Activated effector memory CD4-positive, alpha-beta T cell treated with Interleukin-2 at 50 U/mL for 16 hours (primary cell): ENCODE measurements around the gene TRPM2.

ENCODE experiments used
- DNase-seq: peaks from one replicate; pipeline ENCODE4 v3.0.0-alpha.2; 2020

Gene TRPM2

DNA sequence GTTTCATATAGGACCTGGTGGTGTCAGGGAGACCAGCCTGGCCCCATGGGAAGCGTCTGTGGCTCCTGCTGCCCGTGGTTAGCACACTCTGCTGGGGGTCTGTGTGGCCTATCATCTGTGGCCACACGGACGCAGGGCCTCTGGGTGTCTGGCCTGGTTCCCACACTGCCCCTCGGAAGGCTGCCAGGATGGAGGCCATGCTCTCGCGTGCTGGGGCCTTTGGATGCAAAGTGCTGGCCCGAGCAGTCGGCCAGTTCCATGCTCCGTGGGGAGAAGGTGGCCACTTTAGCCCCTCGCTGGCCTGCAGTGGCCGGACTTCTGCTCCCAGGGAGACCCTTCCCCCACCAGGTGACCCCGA, 81.1 kb downstream of the TRPM2 start:
- DNase-seq = no peak

DNA sequence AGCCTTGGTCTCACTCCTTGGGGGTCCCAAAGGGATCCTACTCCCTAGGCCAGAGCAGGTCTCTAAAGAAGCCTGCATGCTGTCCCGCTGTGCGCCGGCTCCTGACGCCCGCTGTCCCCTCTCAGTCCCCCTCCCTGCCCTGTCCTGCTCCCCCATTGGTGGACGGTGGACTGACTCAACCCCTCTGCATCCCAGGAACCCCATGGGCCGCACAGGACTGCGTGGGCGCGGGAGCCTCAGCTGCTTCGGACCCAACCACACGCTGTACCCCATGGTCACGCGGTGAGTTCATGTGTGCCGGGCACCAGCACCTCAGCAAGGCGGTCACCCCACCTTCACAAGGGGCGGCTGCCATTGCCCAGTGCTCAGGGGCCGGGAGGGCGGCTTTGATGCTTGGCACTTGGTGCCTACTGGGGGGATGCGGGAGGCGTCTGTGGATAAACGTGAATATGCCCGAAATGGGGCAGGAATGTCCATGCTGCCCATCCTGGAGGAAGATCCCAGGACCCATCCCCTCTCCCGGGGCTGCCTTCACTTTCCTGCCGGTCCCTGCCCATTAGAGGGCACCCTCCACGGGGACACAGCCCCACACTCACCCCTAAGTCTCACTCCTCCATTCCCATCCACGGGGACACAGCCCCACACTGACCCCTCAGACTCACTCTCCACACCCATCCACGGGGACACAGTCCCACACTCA, 81.7 kb downstream of the TRPM2 start:
- DNase-seq = no peak

DNA sequence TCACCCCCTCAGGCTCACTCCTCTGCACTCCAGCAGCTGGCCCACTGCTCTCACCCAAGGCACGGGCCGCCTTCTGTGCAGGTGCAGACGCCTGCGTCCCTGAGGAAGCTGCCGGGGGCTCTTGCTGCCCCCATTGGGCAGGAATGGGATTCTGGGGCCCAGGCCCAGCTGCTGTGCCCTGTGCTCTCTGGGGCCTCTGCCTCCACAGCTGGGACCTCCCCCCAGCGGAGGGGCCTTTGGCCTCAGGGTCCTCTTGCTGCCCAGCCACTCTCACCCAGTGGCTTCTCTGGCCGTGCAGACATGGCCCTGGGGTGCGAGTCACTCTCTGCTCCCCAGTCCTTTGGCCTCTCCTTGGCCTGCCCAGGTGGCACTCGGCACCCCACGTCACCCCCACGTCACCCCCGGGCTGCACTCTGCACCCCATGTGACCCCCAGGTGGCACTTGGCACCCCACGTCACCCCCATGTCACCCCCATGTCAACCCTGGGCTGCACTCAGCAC, 82.7 kb downstream of the TRPM2 start:
- DNase-seq = no peak

DNA sequence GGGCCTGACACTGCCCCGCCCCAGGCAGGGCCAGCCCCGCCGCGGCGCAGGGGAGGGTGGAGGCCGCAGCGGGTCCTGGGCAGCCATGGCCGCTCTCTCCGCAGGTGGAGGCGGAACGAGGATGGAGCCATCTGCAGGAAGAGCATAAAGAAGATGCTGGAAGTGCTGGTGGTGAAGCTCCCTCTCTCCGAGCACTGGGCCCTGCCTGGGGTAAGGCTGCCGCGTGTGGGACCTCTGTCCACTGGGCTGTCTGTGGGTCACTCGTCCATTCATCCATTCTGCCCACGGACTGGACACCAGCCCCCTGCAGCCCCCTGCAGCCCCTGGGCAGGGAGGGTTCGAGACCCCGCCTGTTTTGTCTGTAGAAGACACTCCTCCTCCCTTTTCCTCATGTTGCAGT, 83.5 kb downstream of the TRPM2 start:
- no peak for DNase-seq

DNA sequence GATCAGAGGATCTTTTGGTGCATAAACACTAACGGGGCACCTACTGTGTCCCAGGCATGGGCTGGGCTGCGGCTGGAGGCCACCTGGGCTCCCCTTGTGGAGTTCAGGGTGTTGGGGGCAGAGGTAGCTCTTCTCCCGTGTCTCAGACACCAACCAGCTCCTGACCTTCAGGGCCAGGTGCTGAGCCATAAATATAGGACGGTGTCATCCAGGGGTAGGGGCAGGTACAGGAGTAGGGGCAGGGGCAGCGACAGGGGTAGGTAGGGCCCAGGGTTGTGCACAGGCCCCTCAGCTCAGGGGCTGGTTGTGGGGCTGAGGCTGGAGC, 83.9 kb downstream of the TRPM2 start:
- no peak for DNase-seq

DNA sequence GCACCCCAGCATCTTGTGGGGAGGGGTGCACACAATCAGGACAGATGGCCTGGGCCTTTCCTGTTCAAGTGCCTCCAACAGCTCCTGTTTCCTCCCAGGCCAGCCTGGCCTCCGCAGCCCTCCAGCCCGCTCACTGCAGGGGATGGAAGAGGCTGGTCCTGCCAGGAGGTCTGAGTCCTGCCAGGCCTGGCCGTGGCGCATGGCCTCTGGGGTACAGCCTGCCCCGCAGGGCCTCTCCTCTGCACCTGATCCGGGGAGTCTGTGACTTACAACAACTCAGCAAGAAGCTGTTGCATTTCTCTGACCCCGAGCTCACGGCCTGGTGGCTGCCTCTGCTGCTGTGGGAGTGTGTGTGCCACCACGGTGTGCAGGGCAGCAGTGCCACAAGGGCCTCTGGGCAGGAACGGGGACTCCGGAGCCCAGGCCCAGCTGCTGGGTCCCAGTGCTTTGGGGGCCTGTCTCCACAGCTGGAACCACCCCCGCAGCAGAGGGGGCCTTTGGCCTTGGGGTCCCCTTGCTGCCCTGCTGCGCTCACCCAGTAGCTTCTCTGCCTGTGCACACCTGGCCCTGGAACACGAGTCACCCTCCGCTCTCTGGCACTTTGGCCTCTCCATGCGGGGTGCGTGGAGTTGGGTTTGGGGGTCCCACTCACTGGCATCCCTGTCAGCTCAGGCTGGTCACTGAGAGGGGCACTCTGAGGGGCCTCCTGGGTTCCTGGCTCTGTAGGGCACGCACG, 84.4 kb downstream of the TRPM2 start:
- no peak for DNase-seq

DNA sequence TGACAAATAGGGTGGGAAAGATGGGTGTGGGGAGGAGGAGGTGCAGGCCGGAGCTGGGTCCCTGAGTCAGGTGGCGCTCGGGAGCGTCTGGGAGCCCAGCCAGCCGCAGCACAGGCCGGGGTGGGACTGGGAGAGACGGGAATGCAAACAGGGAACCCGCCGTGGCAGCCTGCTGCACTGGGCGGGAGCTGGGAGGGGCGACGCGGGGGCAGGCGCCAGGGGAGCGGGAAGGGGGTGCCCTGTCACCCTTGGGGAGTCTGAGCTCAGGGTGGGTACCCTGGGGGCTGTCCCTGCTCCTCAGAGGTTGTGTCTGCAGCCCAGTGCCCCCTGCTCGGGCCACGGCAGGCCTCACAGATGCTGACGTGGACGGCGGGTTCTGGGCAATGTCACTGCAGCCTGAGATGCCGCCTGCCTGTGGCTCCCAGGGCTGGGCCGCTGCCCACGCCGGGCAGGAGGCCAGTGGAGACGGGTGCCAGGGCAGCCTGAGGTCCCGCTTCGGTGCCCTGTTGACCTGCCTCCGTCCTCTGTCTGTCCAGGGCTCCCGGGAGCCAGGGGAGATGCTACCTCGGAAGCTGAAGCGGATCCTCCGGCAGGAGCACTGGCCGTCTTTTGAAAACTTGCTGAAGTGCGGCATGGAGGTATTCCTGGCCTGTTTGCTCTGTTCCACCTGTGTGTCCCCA, 85.2 kb downstream of the TRPM2 start:
- DNase-seq = no peak

DNA sequence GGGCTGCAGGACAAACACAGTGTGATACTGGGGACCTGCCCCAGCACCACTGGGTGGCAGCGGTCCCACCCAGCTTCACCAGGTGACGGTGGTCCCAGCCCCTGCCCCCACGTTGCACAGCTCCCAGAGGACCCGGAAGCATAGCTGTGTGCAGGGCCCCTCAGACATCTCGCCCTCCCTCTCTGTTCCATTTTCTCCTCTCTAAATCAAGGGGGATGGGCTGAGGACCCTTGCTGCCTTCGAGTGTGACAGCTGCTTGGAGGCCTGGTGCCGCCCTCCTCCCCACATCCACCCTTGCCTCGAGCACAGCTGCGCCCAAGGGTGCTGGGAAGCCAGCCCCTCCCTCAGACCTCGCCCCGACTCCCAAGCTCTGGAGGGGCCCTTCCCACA, 85.8 kb downstream of the TRPM2 start:
- DNase-seq = no peak

DNA sequence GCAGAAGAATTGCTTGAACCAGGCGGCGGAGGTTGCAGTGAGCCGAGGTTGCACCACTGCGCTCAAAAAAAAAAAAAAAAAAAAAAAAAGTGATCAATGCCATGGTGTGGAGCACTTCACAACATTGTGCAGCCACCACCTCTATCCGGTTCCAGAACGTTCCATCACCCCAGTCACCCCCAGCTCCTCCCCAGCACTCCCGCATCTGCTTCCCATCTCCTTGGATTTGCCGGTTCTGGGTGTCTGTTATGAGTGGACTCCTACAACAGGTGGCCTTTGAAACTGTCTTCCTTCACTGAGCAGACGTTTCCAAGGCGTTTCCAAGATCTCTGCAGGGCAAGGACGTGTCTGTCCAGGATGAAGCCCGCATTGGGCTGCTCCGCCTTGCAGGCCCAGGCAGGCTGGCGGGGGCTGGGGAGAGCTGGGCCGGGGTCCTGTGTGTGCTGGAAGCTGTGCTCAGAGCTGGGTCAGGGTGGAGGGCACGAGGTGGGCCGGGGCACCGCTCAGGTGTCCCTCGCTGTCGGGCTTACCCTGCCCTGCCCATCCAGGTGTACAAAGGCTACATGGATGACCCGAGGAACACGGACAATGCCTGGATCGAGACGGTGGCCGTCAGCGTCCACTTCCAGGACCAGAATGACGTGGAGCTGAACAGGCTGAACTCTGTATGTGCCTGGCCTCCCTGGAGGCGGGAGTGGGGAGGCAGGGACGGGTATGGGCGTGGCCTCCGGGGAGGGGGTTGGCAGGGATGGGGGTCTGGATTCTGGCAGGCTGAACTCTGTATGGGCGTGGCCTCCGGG, 87.0 kb downstream of the TRPM2 start:
- no peak for DNase-seq

DNA sequence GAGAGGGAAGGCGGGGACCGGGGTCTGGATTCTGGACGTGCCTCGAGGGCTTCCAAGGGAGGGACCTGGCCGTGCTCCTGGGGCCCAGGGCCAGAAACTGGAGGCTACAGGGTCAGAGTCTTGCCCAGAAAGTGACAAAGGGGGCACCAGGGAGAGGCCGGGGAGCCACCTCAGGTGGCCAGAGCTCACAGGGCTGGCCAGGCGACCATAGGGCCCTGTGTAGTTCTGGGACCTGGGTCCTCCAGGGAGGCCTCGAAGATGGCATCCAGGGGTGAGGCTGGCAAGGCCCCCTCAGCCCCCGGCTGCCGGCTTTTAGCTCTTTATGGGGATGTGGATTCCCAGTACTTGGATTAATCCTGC, 87.6 kb downstream of the TRPM2 start:
- DNase-seq = no peak

DNA sequence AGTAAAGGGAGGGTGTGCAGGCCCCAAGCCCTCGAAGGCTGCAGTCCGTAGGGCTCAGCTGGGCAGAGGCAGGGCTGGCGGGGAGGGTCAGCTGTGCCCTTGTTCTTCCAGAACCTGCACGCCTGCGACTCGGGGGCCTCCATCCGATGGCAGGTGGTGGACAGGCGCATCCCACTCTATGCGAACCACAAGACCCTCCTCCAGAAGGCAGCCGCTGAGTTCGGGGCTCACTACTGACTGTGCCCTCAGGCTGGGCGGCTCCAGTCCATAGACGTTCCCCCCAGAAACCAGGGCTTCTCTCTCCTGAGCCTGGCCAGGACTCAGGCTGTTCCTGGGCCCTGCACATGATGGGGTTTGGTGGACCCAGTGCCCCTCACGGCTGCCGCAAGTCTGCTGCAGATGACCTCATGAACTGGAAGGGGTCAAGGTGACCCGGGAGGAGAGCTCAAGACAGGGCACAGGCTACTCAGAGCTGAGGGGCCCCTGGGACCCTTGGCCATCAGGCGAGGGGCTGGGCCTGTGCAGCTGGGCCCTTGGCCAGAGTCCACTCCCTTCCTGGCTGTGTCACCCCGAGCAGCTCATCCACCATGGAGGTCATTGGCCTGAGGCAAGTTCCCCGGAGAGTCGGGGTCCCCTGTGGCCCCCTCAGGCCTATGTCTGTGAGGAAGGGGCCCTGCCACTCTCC, 88.3 kb downstream of the TRPM2 start:
- no peak for DNase-seq

DNA sequence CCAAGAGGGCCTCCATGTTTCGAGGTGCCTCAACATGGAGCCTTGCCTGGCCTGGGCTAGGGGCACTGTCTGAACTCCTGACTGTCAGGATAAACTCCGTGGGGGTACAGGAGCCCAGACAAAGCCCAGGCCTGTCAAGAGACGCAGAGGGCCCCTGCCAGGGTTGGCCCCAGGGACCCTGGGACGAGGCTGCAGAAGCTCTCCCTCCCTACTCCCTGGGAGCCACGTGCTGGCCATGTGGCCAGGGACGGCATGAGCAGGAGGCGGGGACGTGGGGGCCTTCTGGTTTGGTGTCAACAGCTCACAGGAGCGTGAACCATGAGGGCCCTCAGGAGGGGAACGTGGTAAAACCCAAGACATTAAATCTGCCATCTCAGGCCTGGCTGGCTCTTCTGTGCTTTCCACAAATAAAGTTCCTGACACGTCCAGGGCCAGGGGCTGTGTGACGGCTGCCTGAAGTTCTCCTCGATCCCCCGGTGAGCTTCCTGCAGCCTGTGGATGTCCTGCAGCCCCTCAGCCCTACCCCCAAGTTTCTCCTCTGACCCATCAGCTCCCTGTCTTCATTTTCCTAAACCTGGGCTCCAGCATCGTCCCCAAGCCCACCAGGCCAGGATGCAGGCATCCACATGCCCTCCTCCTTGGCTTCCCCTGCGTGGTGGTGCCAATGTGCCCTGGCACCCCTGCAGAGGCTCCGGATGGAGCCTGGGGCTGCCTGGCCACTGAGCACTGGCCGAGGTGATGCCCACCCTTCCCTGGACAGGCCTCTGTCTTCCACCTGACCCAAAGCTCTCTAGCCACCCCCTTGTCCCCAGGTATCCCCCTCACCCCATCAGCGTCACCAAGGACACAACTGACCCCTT, 89.1 kb downstream of the TRPM2 start:
- no peak for DNase-seq

DNA sequence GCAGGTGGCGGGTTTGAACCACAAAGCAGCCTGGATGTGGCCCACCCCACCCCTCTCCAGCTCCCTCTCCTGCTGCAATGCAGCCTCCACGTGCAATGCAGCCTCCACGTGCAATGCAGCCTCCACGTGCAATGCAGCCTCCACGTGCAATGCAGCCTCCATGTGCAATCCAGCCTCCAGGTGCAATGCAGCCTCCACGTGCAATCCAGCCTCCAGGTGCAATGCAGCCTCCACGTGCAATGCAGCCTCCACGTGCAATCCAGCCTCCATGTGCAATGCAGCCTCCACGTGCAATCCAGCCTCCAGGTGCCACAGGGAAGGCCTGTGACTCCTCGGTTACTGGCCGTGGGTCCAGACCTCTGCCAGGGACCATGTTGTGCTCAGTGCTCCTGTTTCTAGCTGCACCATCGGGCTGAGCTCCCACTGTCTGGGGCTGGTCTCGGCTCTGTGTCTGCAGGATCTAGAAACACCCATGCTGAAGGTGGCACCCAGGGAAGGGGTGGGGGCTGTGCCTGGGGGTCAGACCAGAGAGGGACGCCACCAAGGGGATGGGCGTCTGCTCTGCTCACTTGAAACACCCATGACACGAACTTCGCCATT, 90.0 kb downstream of the TRPM2 start:
- DNase-seq = no peak

DNA sequence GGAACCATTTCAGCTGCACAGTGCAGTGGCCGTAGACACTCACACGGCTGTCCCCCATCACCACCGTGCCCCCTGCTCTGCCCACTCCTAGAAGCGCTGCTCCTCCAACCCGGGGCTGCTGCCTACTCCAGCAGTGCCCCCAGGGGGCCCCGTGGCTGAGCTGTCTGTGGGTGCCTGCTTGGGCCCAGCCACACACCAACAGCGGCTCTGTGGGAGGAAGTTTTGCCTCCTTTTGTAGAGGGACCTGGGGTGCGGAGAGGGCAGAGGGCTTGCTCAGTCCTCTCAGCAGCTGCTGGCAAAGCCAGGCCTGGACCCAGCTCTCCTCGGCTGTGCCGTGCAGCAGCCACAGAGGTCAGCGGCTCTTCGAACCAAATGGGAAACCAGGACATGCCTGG, 90.5 kb downstream of the TRPM2 start:
- DNase-seq = no peak

DNA sequence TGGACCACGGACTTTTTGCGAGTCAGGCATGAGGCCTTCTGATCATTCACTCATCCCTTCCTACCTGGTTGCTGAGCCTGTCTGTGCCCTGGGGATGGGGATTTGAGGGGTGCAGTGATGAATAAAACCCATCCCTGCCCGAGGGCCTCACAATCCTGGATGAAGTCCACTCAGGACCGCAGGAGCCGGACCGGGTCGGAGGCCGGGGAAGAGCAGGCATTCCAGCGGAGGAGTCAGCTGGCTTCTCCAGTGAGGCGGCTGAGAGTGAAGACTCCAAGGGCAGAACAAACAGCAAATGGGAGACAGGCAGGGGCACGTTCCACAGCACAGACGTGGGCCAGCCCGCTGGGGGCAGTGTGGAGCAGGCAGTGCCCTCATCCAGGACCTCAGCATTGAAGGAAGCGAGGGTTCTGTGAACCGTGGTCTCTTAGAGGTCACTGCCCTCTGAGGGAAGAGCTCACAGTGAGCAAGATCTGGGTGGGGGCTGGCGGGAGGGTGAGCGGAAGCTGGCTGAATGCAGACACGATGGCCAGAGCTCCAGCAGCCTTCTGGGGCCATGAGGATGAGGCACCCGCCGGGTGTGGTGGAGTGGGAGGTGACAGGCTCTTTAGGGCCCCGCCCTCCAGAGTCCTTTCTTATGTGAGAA, 91.0 kb downstream of the TRPM2 start:
- DNase-seq = no peak

DNA sequence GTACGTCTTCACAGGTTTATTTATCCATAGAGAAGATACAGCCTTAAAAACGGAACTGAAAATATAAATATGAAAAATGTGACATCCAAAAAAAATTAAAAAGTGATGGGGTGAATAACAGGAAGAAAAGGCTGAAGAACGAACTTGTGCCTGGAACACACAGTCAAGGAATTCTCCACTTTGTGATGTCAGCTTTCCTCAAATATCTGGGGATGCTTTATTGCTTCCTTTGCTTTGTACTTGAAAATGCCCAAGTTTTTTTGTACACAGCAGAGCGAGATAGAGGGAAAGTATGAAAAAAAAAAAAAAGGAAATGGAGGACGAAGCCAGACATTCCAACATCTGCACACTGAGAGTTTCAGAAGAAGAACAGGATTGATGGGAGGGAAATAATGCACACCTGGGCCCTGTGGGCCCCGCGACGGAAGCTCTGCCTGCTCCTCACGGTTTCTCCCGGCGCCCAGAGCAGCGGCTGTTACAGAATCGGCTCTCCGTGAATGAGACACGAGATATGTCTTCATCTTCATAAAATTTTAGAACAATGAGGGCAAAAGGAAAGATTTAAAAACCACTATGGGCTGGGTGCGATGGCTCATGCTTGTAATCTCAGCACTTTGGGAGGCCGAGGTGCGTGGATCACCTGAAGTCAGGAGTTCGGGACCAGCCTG, 91.9 kb downstream of the TRPM2 start:
- no peak for DNase-seq

DNA sequence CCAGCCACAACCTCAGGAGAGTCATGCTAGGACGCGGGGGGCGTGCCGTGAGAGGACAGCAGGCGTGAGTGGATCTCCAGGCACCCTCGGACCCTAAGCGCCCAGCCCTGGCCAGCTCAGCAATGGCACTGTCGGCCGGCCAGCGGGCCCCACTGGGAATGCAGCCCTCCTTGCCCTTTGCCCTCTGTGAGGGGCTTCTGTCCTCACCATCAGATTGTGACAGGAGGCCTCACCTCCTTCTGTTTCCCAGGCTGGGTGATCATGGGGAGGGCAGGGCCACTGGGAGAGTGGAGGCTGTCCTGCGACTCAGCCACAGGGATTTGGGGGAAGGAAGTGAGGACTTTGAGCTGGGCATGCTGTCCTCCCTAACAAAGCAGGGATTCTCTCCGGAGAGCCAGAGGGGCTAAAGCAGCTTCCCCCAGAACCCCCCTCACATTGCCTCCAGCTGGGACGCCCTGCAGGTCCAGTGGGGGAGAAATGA, 95.3 kb downstream of the TRPM2 start:
- no peak for DNase-seq

DNA sequence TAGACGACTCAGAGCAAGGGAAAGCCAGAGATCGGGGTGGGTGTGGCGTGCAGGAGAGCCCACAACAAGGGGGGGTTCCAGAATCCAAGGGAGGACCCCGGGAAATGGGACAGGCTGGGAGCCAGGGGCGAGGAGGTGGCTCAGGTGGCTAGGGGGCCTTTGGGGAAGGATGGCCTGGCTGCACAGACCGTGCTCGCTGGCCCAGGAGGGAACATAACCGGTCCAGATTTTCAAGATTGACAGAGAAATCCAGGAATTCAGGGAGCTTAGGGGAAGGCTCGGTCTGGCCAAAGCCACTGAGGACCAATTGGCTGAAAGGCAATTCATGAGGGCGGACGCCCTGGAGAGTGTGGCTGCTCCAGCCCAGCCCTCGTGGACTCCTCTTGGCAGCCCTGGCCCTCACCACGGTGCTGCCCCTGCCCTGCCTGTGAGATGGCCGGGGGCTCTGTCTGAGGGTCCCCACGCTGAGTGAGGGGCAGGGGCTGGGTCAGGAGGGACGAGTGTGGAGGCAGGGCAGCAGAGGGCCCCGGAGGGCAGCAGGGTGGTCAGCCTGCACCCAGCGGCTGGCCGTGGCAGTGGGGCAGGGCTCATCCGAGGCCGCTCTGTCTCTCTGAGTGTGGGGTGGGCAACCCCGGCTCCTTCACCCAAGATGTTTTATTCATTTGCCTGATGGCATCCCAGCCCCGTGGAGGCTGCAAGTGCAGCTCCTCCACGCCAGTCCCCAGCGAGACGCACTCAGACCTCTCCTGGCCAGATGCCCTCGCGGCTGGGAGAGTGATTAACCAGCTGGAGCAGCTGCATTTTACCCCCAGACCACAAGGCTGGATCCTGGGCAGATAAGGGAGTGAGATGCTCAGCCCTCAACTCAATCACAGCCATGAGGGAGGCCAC, 96.3 kb downstream of the TRPM2 start:
- no peak for DNase-seq

DNA sequence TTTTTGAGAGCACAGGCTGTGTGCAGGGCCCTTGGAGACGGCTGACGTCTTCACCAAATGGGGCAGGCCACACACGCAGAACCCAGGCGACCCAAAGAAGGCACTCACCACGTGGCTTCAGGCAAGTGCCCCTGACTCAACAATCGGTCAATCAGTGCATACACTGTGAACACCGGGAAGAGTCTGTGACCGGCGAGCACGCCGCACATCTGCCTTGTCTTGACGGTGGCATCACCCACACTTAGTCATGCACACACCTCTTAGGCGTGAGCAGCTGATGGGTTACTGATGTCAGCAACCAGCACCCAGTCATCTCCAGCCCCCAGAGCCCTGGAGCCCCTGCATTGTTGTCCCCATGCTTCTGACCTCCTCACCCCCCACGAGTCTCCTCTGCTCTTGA, 97.0 kb downstream of the TRPM2 start:
- DNase-seq = no peak
